Stimulated activated CD4-positive, alpha-beta T cell treated with anti-CD3 and anti-CD28 coated beads, Interleukin-1b, Interleukin-23, amount 100 ng/mL, for 24 hours (primary cell): ENCODE results near the gene LFNG.
"Not testable (repeated sequence)": the region's sequence is repeated elsewhere in the genome, so short reads cannot be mapped to it uniquely, and the experiment has no call there.

Source experiments
- DNase-seq, 4 experiments: peaks; one replicate each; pipeline ENCODE4 v3.0.0-alpha.2; 2020; ENCODE audit warnings: low read depth in 4 of 4, low spot score in 1 of 4

LFNG gene

GRCh38 chr7:2529161-2530070 is 9.8 kb downstream of the LFNG start:
- DNase-seq = no peak

DNA sequence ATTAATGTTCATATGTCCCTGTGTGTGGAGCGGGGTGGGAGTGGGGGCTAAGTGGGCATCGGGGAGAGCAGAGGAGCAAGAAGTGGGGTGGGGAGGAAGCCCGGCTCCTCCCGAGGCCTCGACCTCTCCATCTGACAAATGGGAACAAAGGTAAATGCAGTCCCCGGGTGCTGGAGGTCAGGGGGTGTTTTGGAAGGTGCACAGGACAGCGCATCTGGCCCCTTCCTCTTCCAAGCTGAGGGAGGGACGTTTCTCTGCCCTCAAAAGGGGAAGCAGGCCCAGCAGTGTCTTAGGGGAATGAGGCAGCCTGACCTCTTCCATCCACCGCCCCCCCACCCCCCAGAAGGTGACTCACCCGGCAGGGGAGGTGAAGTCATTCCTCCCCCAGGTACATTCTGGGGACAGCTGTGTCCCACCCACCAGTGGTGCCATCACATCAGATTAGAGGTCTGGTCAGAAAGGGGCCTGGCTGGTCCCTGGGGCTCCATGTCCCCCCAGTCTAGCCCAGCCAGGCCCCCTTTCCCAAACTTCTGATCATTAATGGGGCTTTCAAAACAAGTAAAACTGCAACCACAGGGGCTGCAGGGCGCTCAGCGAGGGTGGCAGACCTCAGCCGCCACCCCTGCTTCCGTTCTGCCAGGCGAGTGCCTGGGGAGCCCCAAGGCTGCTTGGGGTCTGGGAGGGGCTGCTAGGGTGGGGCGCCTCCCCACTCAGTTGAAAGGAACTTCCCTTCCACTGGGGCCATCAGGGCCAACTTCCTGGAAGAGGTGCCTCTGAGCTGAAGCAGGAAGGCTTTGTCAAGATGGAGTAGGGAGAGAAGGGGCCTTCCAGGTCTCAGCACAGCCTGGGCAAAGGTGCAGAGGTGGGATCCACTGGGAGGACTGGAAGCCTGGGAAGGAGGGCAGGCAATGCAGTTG is 10.8 kb downstream of the LFNG start:
- DNase-seq = no peak

DNA sequence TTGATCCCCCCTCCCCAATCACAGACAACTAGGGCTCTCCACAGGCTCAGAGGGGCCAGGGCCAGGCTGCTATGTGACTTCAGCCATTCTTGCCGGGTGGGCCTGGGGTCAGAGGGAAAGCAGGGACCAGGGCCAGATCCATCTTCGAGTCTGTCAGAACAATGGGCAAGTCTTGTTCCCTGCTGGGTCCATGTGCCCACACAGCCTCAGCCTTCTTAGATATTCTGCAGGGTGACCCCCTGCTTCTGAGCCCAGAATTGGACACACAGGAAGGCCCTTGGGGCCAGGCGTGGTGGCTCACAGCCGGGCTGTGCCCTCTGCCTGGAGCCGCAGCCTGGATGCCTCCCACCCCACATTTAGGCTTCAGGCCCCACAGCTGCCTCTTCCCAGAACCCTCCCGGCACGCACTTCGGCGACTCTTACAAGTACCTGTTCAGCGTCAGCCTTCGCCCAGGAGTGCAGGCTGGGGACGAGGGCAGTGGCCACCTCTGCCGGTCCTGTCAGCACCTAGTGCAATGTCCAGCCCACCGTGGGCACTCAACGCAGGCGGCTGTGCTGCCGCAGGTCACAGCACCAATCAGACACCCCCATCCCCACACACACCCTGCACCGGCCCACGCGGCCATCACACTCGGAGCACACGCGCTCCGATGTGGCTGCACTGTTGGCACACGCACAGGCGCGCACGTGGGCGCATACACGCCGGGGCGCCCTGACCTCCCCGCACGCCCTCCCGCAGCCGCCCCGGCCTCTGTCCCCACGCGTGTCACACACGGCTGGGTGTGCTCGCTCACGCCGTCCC is 11.6 kb downstream of the LFNG start:
- DNase-seq = not testable (repeated sequence)

DNA sequence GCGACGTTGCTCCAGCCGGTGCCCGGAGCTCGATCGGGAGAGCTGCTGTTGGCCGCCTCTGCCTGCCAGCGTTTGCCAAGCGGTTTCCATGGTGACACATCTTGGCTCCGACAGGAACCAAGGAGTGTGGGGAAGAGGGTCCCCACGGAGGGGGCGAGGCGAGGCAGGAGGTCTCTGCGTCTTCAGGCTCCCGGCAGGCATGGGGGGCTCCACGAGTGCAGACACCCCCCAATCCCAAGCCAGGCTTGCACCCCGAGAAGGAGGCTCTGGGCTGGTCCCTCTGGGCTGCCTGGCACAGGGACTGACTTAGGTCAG is 12.2 kb downstream of the LFNG start:
- DNase-seq = not testable (repeated sequence)

DNA sequence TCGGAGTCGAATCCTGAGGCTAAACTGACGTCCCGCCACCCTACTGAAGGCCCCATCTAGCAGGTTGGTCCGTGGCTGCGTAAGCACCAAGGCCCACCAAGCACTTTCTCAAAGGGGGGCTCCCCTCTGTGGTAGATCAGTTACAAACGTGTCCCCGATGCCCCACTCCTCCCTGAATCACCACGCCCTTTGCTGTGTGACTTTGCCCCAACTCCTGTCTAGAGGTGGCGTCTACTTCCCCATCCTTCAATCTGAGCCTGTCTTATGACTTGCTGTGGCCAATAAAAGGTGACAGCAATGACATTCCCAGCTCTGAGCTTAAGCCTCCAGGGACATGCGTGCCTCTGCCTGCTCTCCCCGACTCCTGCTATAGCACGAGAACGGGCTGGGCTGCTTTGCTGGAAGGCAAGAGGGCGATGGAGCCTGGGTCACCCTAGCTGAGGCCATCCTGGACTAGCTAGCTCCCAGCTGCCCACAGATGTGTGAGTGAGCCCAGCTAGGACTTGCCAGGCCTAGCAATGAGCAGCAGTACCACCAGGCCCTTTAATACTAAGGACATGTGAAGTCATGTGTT is 12.7 kb downstream of the LFNG start:
- DNase-seq = not testable (repeated sequence)

GRCh38 chr7:2532816-2533215 is 13.2 kb downstream of the LFNG start:
- DNase-seq = not testable (repeated sequence)

- not testable (repeated sequence) for DNase-seq
These were observed 14.0 kb downstream of the LFNG start for GRCh38 chr7:2533566-2533965.

- not testable (repeated sequence) for DNase-seq
These were observed 14.6 kb downstream of the LFNG start for GRCh38 chr7:2534214-2534613.

- DNase-seq = not testable (repeated sequence)
These were observed 16.5 kb downstream of the LFNG start for GRCh38 chr7:2535872-2536627.

DNA sequence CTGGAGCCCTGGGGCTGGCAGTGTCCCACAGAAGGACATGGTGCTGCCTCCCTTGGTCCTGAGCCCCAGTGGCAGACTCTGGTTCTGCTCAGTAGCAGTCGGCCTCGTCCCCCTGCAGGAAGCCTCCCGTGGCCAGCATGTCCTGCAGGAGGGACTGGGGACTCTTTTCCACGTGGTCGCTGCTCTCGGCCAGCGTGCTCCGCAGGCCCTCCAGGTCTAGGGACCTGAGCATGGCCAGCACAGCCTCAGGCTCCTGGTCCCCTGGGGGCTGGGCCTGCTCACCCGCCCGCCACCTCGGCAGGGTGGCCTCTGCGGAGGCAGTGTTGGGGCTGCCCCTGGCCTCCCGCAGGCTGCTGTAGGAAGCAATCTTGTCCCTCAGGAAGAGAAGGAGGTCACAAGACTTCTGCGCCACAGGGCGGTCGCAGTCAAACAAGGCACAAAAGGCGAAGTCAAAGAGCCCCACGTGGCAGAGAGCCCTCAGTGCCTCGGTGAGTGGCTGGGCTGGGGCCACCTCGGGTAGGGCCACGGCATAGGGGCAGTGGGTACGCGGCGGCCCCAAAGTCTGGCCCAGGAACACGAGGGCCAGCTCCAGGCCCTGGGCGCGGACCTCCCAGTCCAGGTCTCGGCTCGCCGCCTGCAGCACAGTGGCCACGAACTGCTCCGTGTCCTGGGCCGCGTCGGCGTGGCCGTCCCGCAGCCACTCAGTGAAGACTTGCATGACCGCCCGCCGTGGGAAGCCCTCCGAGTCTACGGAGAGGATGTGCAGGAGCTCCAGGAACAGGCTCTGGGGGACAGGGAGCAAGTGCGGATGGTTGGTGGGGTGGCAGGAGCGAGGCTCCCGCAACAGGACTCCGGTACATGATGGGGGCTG is 18.6 kb downstream of the LFNG start:
- no peak for DNase-seq

- no peak for DNase-seq
These were observed 19.7 kb downstream of the LFNG start for GRCh38 chr7:2539031-2539911.

DNA sequence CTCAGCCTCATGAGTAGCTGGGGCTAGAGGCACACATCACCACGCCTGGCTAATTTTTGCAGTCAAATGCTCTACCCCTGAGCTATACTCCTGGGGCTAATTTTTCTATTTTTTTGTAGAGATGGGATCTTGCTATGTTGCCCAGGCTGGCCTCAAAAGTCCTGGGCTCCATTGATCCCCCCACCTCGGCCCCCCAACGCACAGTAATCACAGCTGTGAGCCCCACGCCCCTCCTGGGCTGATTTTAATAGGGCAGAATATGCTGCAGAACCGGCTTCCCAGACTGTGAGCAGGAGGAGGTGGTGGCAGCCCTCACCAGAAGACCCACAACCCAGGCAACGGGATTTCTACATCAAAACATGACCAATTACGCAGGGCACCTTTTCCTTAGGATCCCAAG is 20.6 kb downstream of the LFNG start:
- DNase-seq = no peak

- no peak for DNase-seq
These were observed 21.1 kb downstream of the LFNG start for GRCh38 chr7:2540641-2541051.

DNA sequence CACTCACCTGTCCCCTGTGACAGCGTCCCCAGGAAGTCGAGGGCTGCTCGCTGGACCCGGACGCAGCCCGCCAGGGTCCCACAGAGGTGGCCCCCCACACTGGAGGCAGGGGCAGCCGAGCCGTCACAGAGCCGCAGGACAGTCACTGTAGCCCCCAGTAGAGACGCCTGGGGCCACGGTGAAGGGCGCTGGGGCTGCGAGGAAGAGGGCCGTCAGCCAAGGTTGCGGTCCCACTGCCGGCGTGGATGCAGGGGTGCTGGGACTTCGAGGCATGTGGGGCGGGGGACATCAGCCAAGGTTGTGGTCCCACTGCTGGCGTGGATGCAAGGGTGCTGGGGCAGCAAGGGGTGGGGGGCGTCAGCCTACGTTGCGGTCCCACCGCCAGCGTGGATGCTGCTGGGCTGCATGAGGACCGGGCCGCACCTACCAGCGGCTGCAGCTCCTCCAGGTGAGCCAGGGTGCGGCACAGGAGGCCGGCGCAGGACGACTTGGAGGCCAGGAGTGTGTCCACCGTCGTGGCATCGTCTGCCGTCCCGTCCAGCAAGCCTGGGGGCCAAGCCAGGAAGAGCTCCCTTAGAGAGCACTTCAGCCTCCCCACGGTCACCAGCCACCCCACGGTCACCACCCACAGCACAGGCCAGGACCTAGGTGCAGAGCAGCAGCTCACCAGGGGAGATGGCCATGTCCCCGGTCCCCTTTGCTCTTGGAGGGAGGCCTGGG is 21.9 kb downstream of the LFNG start:
- DNase-seq = no peak

GRCh38 chr7:2542011-2542915 is 22.7 kb downstream of the LFNG start:
- no peak for DNase-seq
